ENCODE results near the gene TBCD. TPM values are rescaled to one million over a fixed set of nuclear protein-coding genes. Genes with fewer than 3 reads are reported as not detected.
"Not testable (repeated sequence)": the region's sequence is repeated elsewhere in the genome, so short reads cannot be mapped to it uniquely, and the experiment has no call there.

Gene TBCD
- total and polyA plus RNA-seq, 2 experiments from 2014 or later, result 19.3 to 33.8 TPM

- Histone ChIP-seq H3K27ac (no peak overlapping the region), H3K36me3 (ENCODE audit: low read depth) (peaks cover 3% of the 10 kb centered on the region; the same call in 1 of the 2 replicates), H3K9me2 (ENCODE audit: insufficient read depth) (no peaks in the 10 kb centered on the region), H3K9me3 (ENCODE audit: low read depth) (no peaks in the 10 kb centered on the region), H3K4me1 (ENCODE audit: insufficient read depth) (0 out of 2 replicates have a peak, but pooled peaks cover under 1% of the 10 kb centered on the region), H4K20me1 (ENCODE audit: insufficient read depth) (no peaks in the 10 kb centered on the region), H2AFZ (no peak overlapping the region), H3K4me2 (ENCODE audit: unreplicated experiment) (no peak overlapping the region), H3K4me3 (no peak overlapping the region), H3K9ac (no peak overlapping the region), H3K79me2 (ENCODE audit: insufficient read depth) (no peaks in the 10 kb centered on the region), H3K27me3 (replicated peaks; ENCODE audit: insufficient read depth) (no peaks in the 10 kb centered on the region), H3F3A (ENCODE audit: insufficient read depth) (no peaks in the 10 kb centered on the region)
- in situ Hi-C loops (cut with MboI), result no loop called here
- DNase-seq, result no peak
- 66 to 72% methylated on average over 21 to 27 of the region's 27 CpGs for WGBS, 2 experiments (ENCODE audit: low coverage in 1 of 2, low lambda C conversion rate in 2 of 2, missing lambda C conversion rate in 2 of 2)
- TF ChIP-seq EZH2phosphoT487 (IDR thresholded peaks at IDR 0.05; ENCODE audit: insufficient read depth, low read depth) (no peak), EZH2 (IDR thresholded peaks at IDR 0.05; ENCODE audit: insufficient read depth, poor library complexity, severe bottlenecking) (no peak)
Observed at GRCh38 chr17:82780971-82781893, 29.4 kb downstream of the TBCD start.

GRCh38 chr17:82781894-82782274, 30.0 kb downstream of the TBCD start:
- no peak overlapping the region for H3K4me3 ChIP-seq
- in situ Hi-C loops (cut with MboI), result no loop called here
- no peak overlapping the region for H2AFZ ChIP-seq

GRCh38 chr17:82782657-82783207, 30.9 kb downstream of the TBCD start:
- no peak overlapping the region for H3K4me2 ChIP-seq (ENCODE audit: unreplicated experiment)
- no peak overlapping the region for H3K4me3 ChIP-seq
- H3K9me2 ChIP-seq (ENCODE audit: insufficient read depth), result no peaks in the 10 kb centered on the region
- DNase-seq, result no peak
- H3K9me3 ChIP-seq (ENCODE audit: low read depth), result no peaks in the 10 kb centered on the region
- H3K36me3 ChIP-seq (ENCODE audit: low read depth), result no peaks in the 10 kb centered on the region
- 95 to 98% methylated on average over 39 to 42 of the region's 42 CpGs for WGBS, 2 experiments (ENCODE audit: low coverage in 1 of 2, low lambda C conversion rate in 2 of 2, missing lambda C conversion rate in 2 of 2)
- in situ Hi-C loops (cut with MboI), result no loop called here
- no peaks in the 10 kb centered on the region for H3K79me2 ChIP-seq (ENCODE audit: insufficient read depth)
- H3K9ac ChIP-seq, result no peak overlapping the region
- TF ChIP-seq EZH2phosphoT487 (IDR thresholded peaks at IDR 0.05; ENCODE audit: insufficient read depth, low read depth), result no peak
- H3K27ac ChIP-seq, result no peak overlapping the region
- H3K4me1 ChIP-seq (ENCODE audit: insufficient read depth), result peaks cover 9% of the 10 kb centered on the region; the same call in 1 of the 2 replicates
- H4K20me1 ChIP-seq (ENCODE audit: insufficient read depth), result no peaks in the 10 kb centered on the region
- H3K27me3 ChIP-seq (replicated peaks; ENCODE audit: insufficient read depth), result no peaks in the 10 kb centered on the region
- H2AFZ ChIP-seq, result no peak overlapping the region
- peaks cover 5% of the 10 kb centered on the region for H3F3A ChIP-seq (ENCODE audit: insufficient read depth)

More at GRCh38 chr17:82781894-82782274, 30.0 kb downstream of the TBCD start:
- H3K9ac ChIP-seq, result no peak overlapping the region
- H3F3A ChIP-seq (ENCODE audit: insufficient read depth), result no peaks in the 10 kb centered on the region
- no peaks in the 10 kb centered on the region for H3K9me2 ChIP-seq (ENCODE audit: insufficient read depth)
- H3K36me3 ChIP-seq (ENCODE audit: low read depth), result no peaks in the 10 kb centered on the region
- 21 to 23% methylated on average over 7 to 8 of the region's 8 CpGs for WGBS, 2 experiments (ENCODE audit: low coverage in 1 of 2, low lambda C conversion rate in 2 of 2, missing lambda C conversion rate in 2 of 2)
- 0 out of 2 replicates have a peak, but pooled peaks cover 4% of the 10 kb centered on the region for H3K4me1 ChIP-seq (ENCODE audit: insufficient read depth)
- H3K4me2 ChIP-seq (ENCODE audit: unreplicated experiment), result no peak overlapping the region
- no peak overlapping the region for H3K27ac ChIP-seq
- peak; percentile 87 for DNase-seq
- no peaks in the 10 kb centered on the region for H3K27me3 ChIP-seq (replicated peaks; ENCODE audit: insufficient read depth)
- H3K9me3 ChIP-seq (ENCODE audit: low read depth), result no peaks in the 10 kb centered on the region
- no peak for TF ChIP-seq EZH2phosphoT487 (IDR thresholded peaks at IDR 0.05; ENCODE audit: insufficient read depth, low read depth)
- no peak for TF ChIP-seq EZH2 (IDR thresholded peaks at IDR 0.05; ENCODE audit: insufficient read depth, poor library complexity, severe bottlenecking)
- no peaks in the 10 kb centered on the region for H4K20me1 ChIP-seq (ENCODE audit: insufficient read depth)
- no peaks in the 10 kb centered on the region for H3K79me2 ChIP-seq (ENCODE audit: insufficient read depth)

GRCh38 chr17:82783498-82783897, 31.6 kb downstream of the TBCD start:
- Histone ChIP-seq H4K20me1 (ENCODE audit: insufficient read depth) (no peaks in the 10 kb centered on the region), H3F3A (ENCODE audit: insufficient read depth) (peaks cover 11% of the 10 kb centered on the region), H3K79me2 (ENCODE audit: insufficient read depth) (no peaks in the 10 kb centered on the region), H3K4me1 (ENCODE audit: insufficient read depth) (peaks cover 10% of the 10 kb centered on the region; the same call in 1 of the 2 replicates), H3K4me2 (ENCODE audit: unreplicated experiment) (no peak overlapping the region), H3K9me2 (ENCODE audit: insufficient read depth) (no peaks in the 10 kb centered on the region), H3K27me3 (replicated peaks; ENCODE audit: insufficient read depth) (no peaks in the 10 kb centered on the region), H3K27ac (no peak overlapping the region), H3K9ac (no peak overlapping the region), H2AFZ (no peak overlapping the region), H3K9me3 (ENCODE audit: low read depth) (no peaks in the 10 kb centered on the region), H3K4me3 (no peak overlapping the region), H3K36me3 (ENCODE audit: low read depth) (no peaks in the 10 kb centered on the region)
- in situ Hi-C loops (cut with MboI), result no loop called here
- 95% methylated on average over 18 of the region's 18 CpGs for WGBS, 2 experiments (ENCODE audit: low coverage in 1 of 2, low lambda C conversion rate in 2 of 2, missing lambda C conversion rate in 2 of 2)
- TF ChIP-seq EZH2 (IDR thresholded peaks at IDR 0.05; ENCODE audit: insufficient read depth, poor library complexity, severe bottlenecking), result no peak
- TF ChIP-seq EZH2phosphoT487 (IDR thresholded peaks at IDR 0.05; ENCODE audit: insufficient read depth, low read depth), result no peak
- no peak for DNase-seq

GRCh38 chr17:82785581-82785980, 33.7 kb downstream of the TBCD start:
- not testable (repeated sequence) for H4K20me1 ChIP-seq (ENCODE audit: insufficient read depth)
- WGBS, 2 experiments (ENCODE audit: low coverage in 1 of 2, low lambda C conversion rate in 2 of 2, missing lambda C conversion rate in 2 of 2), result 96% methylated on average over 16 of the region's 16 CpGs; no CpG with 5 or more reads in 1 of the 2 experiments

More at GRCh38 chr17:82785581-82785980, 33.7 kb downstream of the TBCD start:
- H3K4me2 ChIP-seq (ENCODE audit: unreplicated experiment); in situ Hi-C loops (cut with MboI); H3K9ac ChIP-seq; H3K27ac ChIP-seq; H2AFZ ChIP-seq; DNase-seq; H3K79me2 ChIP-seq (ENCODE audit: insufficient read depth); H3K4me3 ChIP-seq; H3K9me2 ChIP-seq (ENCODE audit: insufficient read depth); H3K36me3 ChIP-seq (ENCODE audit: low read depth); H3K4me1 ChIP-seq (ENCODE audit: insufficient read depth); H3K9me3 ChIP-seq (ENCODE audit: low read depth); H3K27me3 ChIP-seq (replicated peaks; ENCODE audit: insufficient read depth): not testable (repeated sequence)
- peaks cover 11% of the 10 kb centered on the region for H3F3A ChIP-seq (ENCODE audit: insufficient read depth)
